GM19240 (cell line): ENCODE data around the gene ZSCAN16.

ENCODE experiments used
- DNase-seq: peaks from one replicate; pipeline ENCODE4 v3.0.0; 2011; ENCODE audit warnings: low spot score; ENCODE audit not compliant: insufficient read length

Gene ZSCAN16

DNA sequence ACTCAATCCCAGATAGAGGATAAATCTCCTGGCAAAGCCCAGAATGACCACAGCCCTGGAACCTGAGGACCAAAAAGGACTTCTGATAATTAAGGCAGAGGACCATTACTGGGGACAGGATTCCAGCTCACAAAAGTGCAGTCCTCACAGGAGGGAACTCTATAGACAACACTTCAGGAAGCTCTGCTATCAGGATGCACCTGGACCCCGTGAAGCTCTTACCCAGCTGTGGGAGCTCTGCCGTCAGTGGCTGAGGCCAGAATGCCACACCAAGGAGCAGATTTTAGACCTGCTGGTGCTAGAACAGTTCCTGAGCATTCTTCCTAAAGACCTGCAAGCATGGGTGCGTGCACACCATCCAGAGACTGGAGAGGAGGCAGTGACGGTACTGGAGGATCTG is 992 bp downstream of the ZSCAN16 start:
- no peak for DNase-seq

- no peak for DNase-seq
Measured at GRCh38 chr6:28134015-28134414, 9.6 kb downstream of the ZSCAN16 start.

DNA sequence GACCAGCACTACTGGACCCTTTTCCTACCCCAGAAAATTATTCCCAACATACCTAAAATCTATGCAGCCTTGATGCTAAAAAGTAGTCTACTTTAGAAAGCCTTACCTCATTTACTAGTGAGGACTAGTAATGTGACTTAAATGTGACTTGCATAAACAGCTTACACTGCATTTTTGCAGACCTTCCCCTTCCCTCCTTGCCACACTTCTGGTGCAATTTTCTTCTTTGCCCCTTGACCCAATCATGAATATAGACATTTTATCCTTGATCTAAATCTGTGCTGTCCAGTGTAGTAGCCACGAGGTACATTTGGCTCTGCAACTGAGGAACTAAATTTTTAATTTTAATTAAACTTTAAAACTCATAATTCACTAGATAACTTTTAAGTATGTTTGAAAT is 10.3 kb downstream of the ZSCAN16 start:
- DNase-seq, result no peak

DNA sequence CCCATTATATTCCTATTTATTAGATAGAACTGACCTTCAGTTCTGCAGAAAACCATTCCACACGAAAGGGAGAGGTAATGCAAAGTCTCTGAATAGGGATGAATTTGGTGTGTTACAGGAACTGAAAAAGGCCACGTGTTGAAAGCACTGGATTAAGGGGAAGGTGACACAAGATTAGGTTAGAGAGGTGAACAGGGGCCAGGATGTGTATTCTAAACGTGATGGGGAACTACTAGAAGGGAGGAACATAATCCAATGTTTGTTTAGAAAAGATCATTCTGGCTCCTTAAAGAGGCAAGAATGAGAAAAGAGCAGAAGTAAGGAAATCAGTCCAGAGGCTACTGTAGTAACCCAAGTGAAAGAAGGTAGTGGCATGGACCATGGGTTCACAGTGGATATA is 11.0 kb downstream of the ZSCAN16 start:
- DNase-seq, result no peak

GRCh38 chr6:28136585-28137504 is 12.4 kb downstream of the ZSCAN16 start:
- DNase-seq, result peak; percentile 19

GRCh38 chr6:28137505-28137981 is 13.1 kb downstream of the ZSCAN16 start:
- DNase-seq, result no peak

DNA sequence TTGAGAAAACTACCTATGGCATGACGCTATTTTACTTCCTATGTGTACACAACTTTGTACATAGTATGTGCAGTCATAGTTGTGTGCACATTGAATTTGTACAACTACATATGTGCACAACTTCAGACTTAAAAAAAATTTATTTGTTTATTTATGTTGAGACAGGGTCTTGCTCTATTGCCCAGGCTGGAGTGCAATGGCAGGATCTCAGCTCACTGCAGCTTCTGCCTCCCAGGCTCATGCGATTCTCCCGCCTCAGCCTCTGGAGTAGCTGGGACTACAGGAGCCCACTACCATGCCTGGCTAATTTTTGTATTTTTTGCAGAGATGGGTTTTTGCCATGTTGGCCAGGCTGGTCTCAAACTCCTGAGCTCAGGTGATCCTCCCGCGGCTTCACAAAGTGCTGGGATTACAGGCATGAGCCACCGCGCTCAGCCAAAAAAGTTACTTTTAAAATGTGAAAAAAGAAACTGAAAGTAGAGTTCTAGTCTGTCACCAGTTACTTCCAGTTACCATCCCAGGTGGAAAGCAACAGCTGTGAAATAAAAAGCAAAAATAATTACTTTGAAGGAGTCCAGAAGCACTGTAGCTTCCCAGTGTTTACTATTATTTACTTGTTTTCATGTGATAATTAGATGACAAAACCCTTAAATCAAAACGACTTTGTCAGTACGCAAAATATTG is 15.6 kb downstream of the ZSCAN16 start:
- DNase-seq, result no peak

DNA sequence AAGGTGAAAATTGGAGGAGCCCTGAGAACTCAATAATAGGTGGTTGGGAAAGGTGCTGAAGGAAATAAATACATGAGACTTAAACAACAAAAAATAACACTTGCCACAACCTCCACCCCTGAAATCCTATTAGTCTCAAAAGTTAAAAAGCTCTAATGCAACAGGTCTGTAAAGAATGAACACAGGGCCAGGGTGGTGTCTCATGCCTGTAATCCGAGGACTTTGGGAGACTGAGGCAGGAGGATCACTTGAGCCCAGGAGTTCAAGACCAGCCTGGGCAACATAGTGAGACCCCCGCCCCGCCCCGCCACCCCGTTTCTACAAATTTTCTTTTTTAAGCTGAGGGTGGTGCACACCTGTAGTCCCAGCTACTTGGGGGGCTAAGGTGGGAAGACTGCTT is 16.2 kb downstream of the ZSCAN16 start:
- no peak for DNase-seq

- DNase-seq, result peak; percentile 85
Measured at GRCh38 chr6:28141500-28142329, 17.3 kb downstream of the ZSCAN16 start, which contains the start of gene ZKSCAN8. ZKSCAN8 (plus strand) TSS chr6:28141883; CDS start chr6:28148408, 6,525 bp downstream.

DNA sequence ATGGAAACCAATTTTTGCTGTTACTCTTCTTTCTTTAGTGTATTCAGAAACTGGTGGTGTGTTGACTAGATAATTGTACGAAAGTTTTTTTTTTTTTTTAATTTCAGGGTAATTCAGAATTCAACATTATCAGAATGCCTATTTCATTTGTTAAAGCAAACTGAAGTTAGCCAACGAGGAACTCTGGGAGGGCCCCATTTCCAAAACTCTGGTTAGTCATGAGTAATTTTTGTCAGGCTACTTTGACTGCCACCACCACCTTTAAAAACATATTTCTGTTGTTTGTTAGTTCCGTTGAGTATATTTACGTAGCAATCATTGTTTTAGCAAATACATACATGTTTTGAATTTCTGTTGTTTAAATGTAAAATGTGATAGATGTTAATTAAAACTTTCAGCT is 18.0 kb downstream of the ZSCAN16 start:
- DNase-seq, result no peak

DNA sequence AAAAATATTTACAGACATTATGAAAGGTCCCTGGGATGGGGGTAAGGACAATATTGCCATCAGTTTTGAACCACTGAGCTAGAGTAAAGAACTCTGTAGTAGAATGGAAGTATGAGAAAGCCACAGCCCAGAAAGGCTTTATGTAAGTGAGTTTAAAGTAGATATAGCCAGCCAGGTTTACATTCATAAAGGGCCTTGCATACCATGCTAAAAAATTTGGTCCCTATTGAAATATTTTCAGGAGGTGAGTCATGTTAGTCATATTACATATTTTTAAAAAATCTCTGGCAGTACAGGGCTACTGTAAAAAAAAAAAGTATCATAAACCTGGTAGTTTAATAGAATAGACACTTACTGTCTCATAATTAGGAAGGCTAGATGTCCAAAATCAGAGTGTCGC is 20.8 kb downstream of the ZSCAN16 start:
- no peak for DNase-seq

DNA sequence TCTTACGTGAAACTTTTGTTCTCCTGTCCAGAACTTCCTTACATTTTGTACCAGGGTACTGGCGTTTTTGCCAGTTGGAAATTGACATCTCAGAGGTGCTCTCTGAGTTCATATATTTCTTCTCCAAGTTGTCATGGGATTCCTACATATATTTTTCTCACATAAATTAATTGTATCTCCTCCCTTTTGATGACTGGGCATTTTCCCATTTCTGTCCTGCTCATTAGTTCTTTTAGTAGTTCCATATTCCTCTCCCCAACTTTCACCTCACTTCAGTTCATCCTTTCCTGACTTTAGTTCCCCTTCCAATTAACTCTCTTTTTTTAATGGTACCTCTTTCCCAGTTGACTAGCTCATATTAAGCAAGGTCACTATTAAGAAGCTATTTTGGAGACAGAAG is 28.1 kb downstream of the ZSCAN16 start:
- DNase-seq, result no peak

DNA sequence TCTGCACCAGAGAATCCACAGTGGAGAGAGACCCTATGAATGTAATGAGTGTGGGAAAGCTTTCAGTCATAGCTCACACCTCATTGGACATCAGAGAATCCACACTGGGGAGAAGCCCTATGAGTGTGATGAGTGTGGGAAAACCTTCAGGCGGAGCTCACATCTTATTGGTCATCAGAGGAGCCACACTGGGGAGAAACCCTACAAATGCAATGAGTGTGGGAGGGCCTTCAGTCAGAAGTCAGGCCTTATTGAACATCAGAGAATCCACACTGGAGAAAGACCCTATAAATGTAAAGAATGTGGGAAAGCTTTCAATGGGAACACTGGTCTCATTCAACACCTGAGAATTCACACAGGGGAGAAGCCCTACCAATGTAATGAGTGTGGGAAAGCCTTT is 29.1 kb downstream of the ZSCAN16 start:
- no peak for DNase-seq

DNA sequence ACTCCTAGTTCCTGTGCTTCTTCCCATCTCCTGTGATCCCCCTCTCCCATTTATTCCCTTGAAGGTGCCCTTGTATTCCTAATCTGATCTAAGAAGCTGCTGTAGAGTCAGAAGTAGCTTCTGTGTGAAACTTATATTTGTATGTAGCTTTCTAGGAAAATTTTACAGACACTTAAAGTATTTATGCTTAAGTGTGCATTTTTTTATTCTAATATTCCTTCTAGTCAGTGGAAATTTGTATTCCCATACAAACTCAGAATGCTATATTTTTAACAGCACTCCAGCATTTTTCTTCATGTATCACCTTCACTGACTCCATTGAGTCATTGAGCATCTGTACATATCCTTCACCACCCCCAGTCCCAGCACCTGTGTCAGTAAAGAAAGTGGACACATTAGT is 29.9 kb downstream of the ZSCAN16 start:
- no peak for DNase-seq

GRCh38 chr6:28158318-28158717 is 33.9 kb downstream of the ZSCAN16 start:
- DNase-seq, result no peak

GRCh38 chr6:28159029-28159607 is 34.7 kb downstream of the ZSCAN16 start:
- DNase-seq, result no peak

DNA sequence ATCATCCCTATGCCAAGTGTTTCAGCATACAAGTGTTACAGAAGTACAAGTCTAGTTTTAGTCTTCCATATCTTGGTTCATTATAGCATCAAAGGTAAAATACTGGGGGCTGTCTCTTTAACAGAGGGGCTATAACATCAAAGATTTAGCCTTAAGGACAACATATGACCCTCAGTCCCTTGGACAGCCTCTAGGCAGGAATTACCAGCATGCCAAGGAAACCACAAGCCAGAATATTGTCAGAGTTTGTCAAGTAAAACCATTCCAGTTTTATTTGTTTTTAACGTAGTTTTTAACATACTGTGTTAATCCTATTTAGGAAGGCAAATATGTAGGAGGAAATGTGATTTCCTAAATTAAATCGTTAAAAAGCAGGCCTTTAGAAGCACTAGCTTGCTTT is 35.8 kb downstream of the ZSCAN16 start:
- DNase-seq, result no peak

DNA sequence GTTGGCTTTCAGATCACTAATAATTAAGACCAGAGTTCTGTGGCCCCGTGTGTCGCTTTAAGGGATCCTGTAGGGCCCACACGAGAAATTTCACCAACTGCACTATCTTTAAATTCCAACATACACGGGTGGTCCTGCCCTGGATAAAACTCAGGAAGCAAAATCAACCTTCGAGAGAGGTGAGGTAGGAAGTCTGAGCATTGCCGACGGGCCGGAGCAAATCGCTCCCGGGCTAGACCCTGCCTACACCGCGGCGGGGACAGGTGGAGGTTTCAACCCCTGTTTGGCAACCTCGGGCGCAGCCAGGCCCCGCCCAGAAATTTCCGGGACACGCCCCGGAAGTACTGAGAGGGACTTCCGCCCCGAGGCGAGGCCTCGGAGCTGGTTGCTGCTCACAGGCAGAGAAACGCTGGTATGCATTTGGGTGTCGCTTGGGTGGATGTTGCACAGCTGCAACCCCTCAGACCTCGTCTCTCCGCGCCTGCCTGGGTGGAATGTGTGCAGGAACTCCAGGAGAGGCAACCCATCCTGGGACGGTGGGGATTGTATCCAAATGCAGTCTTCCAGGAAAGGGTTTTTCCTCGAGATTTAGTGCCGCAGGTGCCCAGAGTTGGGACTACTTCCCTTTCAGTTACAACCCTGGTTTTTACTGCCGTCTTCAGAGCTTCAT is 37.1 kb downstream of the ZSCAN16 start:
- DNase-seq, result peak; percentile 72

- DNase-seq, result no peak
Measured at GRCh38 chr6:28165563-28165962, 41.2 kb downstream of the ZSCAN16 start.

DNA sequence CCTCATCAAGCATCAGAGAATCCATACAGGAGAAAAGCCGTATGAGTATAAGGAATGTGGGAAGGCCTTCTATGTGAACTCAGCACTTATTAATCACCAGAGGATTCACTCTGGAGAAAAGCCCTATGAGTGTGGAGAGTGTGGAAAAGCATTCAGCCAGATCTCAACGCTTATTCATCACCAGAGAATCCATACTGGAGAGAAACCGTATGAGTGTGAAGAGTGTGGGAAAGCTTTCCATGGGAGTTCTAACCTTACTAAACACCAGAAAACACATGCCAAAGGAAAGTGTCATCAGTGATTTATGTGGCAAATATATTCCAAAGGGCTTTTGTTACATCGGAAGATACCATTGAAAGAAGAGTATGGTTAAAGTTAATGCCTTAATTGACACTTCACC is 42.7 kb downstream of the ZSCAN16 start:
- DNase-seq, result no peak

GRCh38 chr6:28167926-28168325 is 43.5 kb downstream of the ZSCAN16 start:
- DNase-seq, result no peak
